HTR-8/SVneo (cell line): ENCODE measurements around the gene PNLDC1.
A peak's percentile ranks its signal among the peaks of the same experiment; 100 is the strongest.
"Not testable (repeated sequence)": the region's sequence is repeated elsewhere in the genome, so short reads cannot be mapped to it uniquely, and the experiment has no call there.

Experiments used
- DNase-seq: peaks from one replicate; pipeline ENCODE4 v3.0.0; 2011; ENCODE audit warnings: low spot score, mixed read lengths; ENCODE audit not compliant: insufficient read length
- FAIRE-seq: peaks from 2 replicates; lab custom pipeline; 2011; peaks lifted over from hg19 to GRCh38; lab: Jason Lieb, UNC

Gene PNLDC1

GRCh38 chr6:159817951-159818739 is 18.1 kb downstream of the PNLDC1 start:
- DNase-seq (no peak), FAIRE-seq (no peak)

DNA sequence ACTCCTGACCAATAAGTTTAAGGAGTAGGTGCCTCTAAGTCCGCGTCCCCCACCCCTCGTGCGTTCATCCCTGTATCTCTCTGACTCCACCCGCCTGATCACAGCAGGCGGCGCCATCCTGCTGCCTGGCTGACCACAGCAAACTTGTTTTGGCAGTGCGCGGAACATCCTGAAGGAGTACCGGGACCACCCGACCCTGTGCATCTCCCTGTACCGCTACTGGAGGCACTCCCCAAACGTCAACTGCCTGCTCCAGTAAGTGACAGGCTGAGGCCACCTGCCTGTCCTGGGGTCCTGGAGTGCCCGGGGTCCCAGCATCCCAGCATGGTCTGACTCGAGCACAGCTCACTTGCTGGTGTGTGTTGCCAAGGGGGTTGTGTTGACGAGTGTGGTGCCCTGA is 19.0 kb downstream of the PNLDC1 start:
- no peak for FAIRE-seq

DNA sequence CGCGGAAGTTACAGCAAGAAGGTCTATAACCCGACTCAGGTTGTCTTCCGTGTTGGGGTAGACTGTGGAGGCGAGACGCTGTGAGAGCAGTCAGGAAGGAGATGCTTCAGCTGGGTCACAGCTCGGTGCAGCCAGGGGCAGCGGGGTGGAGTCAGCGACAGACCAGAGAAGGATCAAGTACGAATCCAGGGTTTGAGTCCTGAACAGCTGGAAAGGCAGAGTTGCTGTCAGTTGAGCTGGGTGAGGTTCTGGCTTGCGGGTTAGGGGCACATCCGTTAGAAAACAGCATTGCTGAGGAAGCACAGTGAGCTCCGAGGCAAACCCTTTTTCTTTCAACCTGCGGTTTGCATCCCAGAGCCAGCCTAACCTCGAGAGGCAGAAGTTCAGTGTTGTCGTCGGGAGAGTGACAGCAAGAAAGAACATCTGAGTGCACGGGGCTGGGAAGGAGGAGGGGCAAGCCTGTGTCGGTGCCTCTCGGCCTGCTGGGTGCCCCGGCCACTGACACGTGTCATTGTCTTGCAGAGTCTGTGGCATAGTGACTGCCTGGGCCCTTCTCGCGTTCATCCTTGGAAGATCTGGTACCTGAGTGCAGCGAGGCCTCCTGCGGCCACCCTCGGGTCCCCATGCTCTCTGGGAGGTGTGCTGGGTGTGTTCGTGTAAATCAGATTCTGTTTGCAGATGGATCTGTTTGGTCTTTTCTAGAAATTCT is 20.0 kb downstream of the PNLDC1 start:
- DNase-seq (no peak), FAIRE-seq (no peak)

More for the DNA sequence above, 19.0 kb downstream of the PNLDC1 start:
- no peak for DNase-seq

- no peak for DNase-seq
- no peak for FAIRE-seq
Measured at GRCh38 chr6:159821122-159821521, 21.0 kb downstream of the PNLDC1 start.

- no peak for DNase-seq
- FAIRE-seq = no peak
Measured at GRCh38 chr6:159821726-159822125, 21.6 kb downstream of the PNLDC1 start.

GRCh38 chr6:159823953-159824352 is 23.9 kb downstream of the PNLDC1 start:
- no peak for FAIRE-seq
- DNase-seq = no peak

DNA sequence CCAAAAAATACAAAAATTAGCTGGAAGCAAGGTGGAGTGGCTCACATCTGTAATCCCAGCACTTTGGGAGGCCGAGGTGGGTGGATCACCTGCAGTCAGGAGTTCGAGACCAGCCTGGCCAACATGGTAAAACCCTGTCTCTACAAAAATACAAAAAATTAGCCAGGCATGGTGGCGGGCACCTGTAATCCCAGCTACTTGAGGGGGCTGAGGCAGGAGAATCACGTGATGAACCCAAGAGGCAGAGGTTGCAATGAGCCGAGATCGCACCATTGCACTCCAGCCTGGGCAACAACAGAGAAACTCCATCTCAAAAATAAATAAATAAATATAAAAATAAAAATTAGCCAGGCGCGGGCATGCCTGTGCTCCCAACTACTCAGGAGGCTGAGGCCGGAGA is 24.6 kb downstream of the PNLDC1 start:
- not testable (repeated sequence) for DNase-seq, FAIRE-seq

DNA sequence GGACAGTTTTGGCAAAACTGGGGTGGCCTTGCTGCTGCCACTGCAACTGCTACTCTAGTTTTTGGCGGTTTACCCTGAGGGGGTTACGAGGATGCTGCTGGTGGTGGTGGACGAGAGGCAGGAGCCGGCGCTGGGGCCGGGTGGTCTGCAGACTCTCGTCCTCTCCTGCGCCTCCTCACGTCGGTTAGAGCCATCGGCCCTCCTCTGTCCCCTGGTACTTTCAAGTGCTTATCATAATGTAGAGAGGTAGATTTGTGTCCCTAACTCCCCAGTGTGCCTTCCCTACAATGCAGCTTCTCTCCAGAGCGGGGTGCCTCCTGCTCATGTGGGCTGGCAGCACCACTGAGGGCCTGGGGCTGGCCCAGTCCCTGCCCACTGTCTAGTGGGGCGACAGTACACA is 25.9 kb downstream of the PNLDC1 start:
- FAIRE-seq (no peak), DNase-seq (no peak)

DNA sequence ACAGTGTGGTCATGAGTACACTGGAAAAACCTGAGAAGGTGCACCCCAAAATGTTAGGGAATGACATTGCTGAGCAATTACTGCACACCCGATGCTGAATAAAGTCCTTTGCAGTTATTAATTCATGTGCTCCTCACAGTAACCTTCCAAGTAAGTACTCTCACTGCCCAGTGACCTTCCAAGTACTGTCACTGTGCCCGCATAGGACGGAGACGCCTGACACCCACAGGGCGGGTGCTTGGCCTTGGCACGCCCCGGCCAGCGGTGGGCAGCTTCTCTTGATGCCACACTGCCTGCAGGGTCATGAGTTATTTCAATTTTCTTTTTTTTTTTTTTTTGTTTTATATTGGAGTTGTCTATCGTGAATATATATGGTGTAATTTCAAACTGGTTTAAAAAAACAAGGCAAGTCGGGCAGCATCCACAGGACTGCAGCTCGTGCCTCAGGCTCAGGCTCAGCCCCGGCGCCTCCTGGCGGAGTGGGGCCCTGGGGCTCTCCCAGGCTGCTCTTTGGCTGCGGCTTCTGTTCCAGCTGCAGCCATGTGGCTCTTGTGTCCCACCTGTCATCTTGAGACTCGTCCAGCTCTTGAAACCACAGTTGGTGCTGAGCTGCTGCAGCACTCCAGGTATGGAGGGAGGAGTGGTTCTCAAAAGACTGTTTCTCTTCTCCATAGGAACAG is 27.0 kb downstream of the PNLDC1 start:
- DNase-seq = no peak
- FAIRE-seq = no peak

DNA sequence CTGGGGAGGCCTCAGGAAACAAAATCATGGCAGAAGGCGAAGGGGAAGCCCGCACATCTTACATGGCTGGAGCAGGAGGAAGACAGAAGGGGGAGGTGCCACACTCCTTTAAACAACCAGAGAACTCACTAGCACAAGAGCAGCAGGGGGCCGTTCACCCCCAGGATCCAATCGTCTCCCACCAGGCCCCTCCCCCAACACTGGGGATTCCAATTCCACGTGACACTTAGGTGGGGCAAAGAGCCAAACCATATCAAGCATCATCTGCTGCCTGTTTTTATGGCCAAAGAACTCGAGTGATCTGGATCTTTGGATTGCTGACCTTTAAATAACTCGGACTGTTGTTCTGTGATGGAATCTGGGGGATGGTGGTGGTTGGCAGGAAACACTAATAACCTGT is 28.0 kb downstream of the PNLDC1 start:
- no peak for DNase-seq
- FAIRE-seq = no peak

DNA sequence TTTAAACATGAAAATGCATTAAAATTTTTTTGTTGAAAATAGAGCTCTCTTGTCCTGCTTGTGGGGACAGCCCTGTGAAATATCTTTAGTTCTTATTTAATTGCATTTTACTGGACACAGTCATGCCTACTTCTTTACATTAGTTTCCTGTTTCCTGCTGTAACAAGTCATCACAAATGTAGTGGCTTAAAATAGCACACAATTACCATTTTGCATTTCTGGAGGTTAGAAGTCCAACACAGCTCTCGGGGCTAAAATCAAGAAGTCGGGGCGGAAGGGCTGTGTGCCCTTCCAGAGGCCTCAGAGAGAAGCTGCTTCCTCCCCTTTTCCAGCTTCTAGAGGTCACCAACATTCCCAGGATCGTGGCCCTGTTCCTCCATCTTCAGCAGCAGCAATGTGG is 29.4 kb downstream of the PNLDC1 start:
- DNase-seq (no peak), FAIRE-seq (no peak)

GRCh38 chr6:159830501-159831372 is 30.7 kb downstream of the PNLDC1 start:
- no peak for DNase-seq
- FAIRE-seq = no peak

- no peak for DNase-seq
- FAIRE-seq = no peak
Measured at GRCh38 chr6:159831373-159831679, 31.2 kb downstream of the PNLDC1 start.

GRCh38 chr6:159832946-159833345 is 32.9 kb downstream of the PNLDC1 start:
- no peak for FAIRE-seq
- DNase-seq = no peak

DNA sequence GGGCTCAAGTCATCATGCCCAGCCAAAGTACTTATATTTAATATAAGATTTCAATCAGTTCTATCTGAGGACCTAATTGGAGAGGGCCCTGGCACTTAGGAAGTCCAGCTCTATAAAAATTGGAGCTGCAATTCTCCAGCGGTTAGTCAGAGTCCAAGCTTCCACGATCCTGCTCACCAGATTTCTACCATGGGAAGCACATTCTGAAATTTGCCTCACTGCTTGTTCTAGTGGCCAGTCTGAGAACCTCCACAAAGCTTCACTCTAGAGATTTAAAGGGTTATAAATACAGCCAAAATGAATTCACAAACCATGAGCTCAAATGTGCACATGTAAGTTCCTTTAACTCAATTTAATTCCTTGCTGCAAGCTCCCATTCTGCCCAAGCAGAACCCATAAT is 33.5 kb downstream of the PNLDC1 start:
- peak; percentile 38 for DNase-seq
- no peak for FAIRE-seq

DNA sequence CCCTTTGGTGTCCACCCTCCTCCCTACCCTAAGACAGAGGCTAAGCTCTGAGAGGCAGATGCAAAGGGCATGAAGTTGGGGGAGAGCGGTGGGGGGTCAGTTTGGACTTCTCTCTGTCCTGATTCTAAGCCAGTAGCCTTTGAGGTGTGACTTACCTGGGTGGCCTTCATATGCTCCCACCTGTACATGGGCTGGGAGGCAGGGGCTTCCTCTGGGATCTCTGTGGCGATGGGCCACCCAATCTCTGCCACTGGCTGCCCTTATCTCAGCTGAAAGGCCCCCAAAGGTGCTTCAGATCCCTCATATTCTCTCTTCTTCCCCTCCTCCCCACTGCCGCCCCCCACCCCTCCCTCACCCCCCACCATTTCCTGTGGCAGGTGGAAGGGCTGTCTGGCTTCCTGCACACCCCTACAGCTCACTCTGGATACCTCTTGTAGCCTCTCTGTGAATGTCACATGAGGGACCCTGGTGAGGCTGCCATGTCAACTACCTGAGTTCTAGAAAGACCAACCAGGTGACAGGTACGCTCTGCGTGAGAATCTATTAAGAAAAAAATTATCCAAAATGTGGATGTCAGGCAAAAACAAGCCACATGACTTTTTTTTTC is 34.0 kb downstream of the PNLDC1 start:
- no peak for DNase-seq
- FAIRE-seq = no peak

- DNase-seq = no peak
Measured at GRCh38 chr6:159836718-159837490, 36.8 kb downstream of the PNLDC1 start.

DNA sequence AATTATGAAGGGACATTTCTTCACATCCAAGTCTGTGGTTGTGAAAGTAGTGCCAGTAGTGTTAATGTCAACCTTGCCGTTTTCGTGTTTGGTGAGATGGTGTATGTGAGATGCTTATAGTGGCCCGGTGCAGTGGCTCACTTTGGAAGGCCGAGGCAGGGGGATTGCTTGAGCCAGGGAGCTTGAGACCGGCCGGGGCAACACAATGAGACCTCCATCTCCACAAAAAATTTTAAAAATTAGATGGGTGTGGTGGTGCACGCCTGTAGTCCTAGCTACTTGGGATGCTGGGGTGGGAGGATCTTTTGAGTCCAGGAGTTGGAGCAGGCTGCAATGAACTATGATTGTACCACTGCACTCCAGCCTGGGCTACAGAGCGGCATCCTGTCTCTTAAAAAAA is 37.4 kb downstream of the PNLDC1 start:
- no peak for FAIRE-seq

More at GRCh38 chr6:159836718-159837490, 36.8 kb downstream of the PNLDC1 start:
- FAIRE-seq = no peak

More for the DNA sequence above, 37.4 kb downstream of the PNLDC1 start:
- DNase-seq = no peak
